MM.1S (cell line): ENCODE results near the gene HOXB5.

ENCODE experiments used
- DNase-seq: peaks from one replicate; pipeline ENCODE4 v3.0.0-alpha.2; 2015
- H2AFZ ChIP-seq: fragments of 300-600 bp; sonication (generic); 2 replicates; pipeline ENCODE4 v1.6.0; 2016; ENCODE audit warnings: antibody characterized with exemption, low read length
- H3F3A ChIP-seq: fragments of 300-600 bp; sonication (generic); 2 replicates; pipeline ENCODE4 v1.6.1; 2016; ENCODE audit warnings: mild to moderate bottlenecking, antibody characterized with exemption, low read length, moderate library complexity, mixed read lengths; ENCODE audit not compliant: insufficient read depth
- H3K27ac ChIP-seq: fragments of 300-600 bp; sonication (generic); 2 replicates; pipeline ENCODE4 v1.5.1; 2016; ENCODE audit warnings: mild to moderate bottlenecking, low read length
- H3K27me3 ChIP-seq: fragments of 300-600 bp; sonication (generic); replicated peaks from 2 replicates; pipeline ENCODE4 v1.6.0; 2016; ENCODE audit warnings: low read length; ENCODE audit not compliant: insufficient read depth
- H3K36me3 ChIP-seq: fragments of 300-600 bp; sonication (generic); replicated peaks from 2 replicates; pipeline ENCODE4 v1.6.1; 2016; ENCODE audit warnings: mild to moderate bottlenecking, low read length, mixed read lengths; ENCODE audit not compliant: insufficient read depth
- H3K4me1 ChIP-seq: fragments of 300-600 bp; sonication (generic); 2 replicates; pipeline ENCODE4 v1.6.1; 2016; ENCODE audit warnings: low read length, mixed read lengths
- H3K4me2 ChIP-seq: fragments of 300-600 bp; sonication (generic); 2 replicates; pipeline ENCODE4 v1.6.0; 2016; ENCODE audit warnings: low read depth, low read length
- H3K4me3 ChIP-seq: fragments of 300-600 bp; sonication (generic); 2 replicates; pipeline ENCODE4 v1.5.1; 2016; ENCODE audit warnings: low read length, mixed read lengths
- H3K79me2 ChIP-seq: fragments of 300-600 bp; sonication (generic); 2 replicates; pipeline ENCODE4 v1.6.1; 2016; ENCODE audit warnings: mixed run types, low read length, mixed read lengths
- H3K9ac ChIP-seq: fragments of 300-600 bp; sonication (generic); 2 replicates; pipeline ENCODE4 v1.6.1; 2016; ENCODE audit warnings: low read length, mixed read lengths
- H3K9me2 ChIP-seq: fragments of 300-600 bp; sonication (generic); replicated peaks from 2 replicates; pipeline ENCODE4 v1.6.1; 2016; ENCODE audit warnings: mild to moderate bottlenecking, low read length, mixed read lengths; ENCODE audit not compliant: insufficient read depth
- H3K9me3 ChIP-seq: fragments of 300-600 bp; sonication (generic); replicated peaks from 2 replicates; pipeline ENCODE4 v1.6.1; 2016; ENCODE audit warnings: mild to moderate bottlenecking, low read length, mixed read lengths; ENCODE audit not compliant: insufficient read depth
- H4K20me1 ChIP-seq: fragments of 300-600 bp; sonication (generic); 2 replicates; pipeline ENCODE4 v1.6.1; 2016; ENCODE audit warnings: mild to moderate bottlenecking, low read length, moderate library complexity, mixed read lengths; ENCODE audit not compliant: insufficient read depth
- EZH2 ChIP-seq: fragments of 300-600 bp; sonication (generic); optimal IDR thresholded peaks from 2 replicates; pipeline ENCODE3; 2017; ENCODE audit warnings: low read depth, mild to moderate bottlenecking, antibody characterized with exemption, low read length, mixed read lengths
- EZH2phosphoT487 ChIP-seq: fragments of 300-600 bp; sonication (generic); IDR thresholded peaks from 2 replicates; pipeline ENCODE4 v1.6.1; 2018; ENCODE audit warnings: antibody characterized with exemption, low read length
- TF ChIP-seq, protein P1 (sequence below): fragments of 300-600 bp; sonication (generic); IDR thresholded peaks from 2 replicates; pipeline ENCODE4 v1.5.1; 2016; ENCODE audit warnings: antibody characterized with exemption, low read length, mixed read lengths

Gene HOXB5

DNA sequence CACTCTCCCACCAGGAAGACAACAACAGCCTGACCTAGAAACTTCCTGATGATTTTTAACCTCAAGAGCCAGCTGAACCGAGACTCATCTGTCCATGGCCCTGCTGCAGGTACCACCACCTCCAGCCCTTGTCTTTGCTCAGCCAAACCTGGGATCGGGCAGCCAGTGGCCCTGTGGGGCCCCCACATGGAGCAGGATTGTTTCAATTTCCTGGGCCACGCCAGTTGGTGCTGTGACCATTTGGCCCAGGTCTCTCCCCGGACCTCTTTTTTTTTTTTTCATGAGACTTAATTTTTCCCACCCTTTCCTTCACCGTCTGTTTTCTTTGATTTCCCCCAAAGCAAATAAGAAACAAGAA is 40.4 kb downstream of the HOXB5 start:
- H3K27ac ChIP-seq = no peak overlapping the region

GRCh38 chr17:48552466-48553189 is 41.0 kb downstream of the HOXB5 start:
- Histone ChIP-seq H3K9me2 (no peaks in the 10 kb centered on the region), H4K20me1 (no peaks in the 10 kb centered on the region), H3K79me2 (no peaks in the 10 kb centered on the region), H3K4me1 (no peaks in the 10 kb centered on the region), H3K9ac (no peak overlapping the region), H3K27ac (no peak overlapping the region), H2AFZ (no peak overlapping the region), H3K9me3 (no peaks in the 10 kb centered on the region), H3K4me2 (no peak overlapping the region), H3F3A (no peaks in the 10 kb centered on the region), H3K4me3 (no peak overlapping the region), H3K27me3 (no peaks in the 10 kb centered on the region), H3K36me3 (no peaks in the 10 kb centered on the region)
- no peak for DNase-seq
- TF ChIP-seq, protein P1, sequence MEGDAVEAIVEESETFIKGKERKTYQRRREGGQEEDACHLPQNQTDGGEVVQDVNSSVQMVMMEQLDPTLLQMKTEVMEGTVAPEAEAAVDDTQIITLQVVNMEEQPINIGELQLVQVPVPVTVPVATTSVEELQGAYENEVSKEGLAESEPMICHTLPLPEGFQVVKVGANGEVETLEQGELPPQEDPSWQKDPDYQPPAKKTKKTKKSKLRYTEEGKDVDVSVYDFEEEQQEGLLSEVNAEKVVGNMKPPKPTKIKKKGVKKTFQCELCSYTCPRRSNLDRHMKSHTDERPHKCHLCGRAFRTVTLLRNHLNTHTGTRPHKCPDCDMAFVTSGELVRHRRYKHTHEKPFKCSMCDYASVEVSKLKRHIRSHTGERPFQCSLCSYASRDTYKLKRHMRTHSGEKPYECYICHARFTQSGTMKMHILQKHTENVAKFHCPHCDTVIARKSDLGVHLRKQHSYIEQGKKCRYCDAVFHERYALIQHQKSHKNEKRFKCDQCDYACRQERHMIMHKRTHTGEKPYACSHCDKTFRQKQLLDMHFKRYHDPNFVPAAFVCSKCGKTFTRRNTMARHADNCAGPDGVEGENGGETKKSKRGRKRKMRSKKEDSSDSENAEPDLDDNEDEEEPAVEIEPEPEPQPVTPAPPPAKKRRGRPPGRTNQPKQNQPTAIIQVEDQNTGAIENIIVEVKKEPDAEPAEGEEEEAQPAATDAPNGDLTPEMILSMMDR = no peak
- TF ChIP-seq EZH2phosphoT487 = no peak
- TF ChIP-seq EZH2 = no peak

More for the DNA sequence above, 40.4 kb downstream of the HOXB5 start:
- Histone ChIP-seq H3K9ac (no peak overlapping the region), H4K20me1 (no peaks in the 10 kb centered on the region), H3F3A (no peaks in the 10 kb centered on the region), H3K36me3 (no peaks in the 10 kb centered on the region), H2AFZ (no peak overlapping the region), H3K4me1 (no peaks in the 10 kb centered on the region), H3K4me3 (no peak overlapping the region), H3K4me2 (no peak overlapping the region), H3K9me3 (no peaks in the 10 kb centered on the region), H3K9me2 (no peaks in the 10 kb centered on the region), H3K79me2 (no peaks in the 10 kb centered on the region), H3K27me3 (no peaks in the 10 kb centered on the region)
- TF ChIP-seq EZH2phosphoT487 (no peak), EZH2 (no peak)
- TF ChIP-seq, protein P1 = no peak
- no peak for DNase-seq

- Histone ChIP-seq H3K4me2 (no peak overlapping the region), H3K9me3 (no peaks in the 10 kb centered on the region), H3K4me1 (no peaks in the 10 kb centered on the region), H3K27me3 (no peaks in the 10 kb centered on the region), H2AFZ (no peak overlapping the region), H3K4me3 (no peak overlapping the region), H4K20me1 (no peaks in the 10 kb centered on the region), H3F3A (no peaks in the 10 kb centered on the region), H3K9ac (no peak overlapping the region), H3K79me2 (no peaks in the 10 kb centered on the region), H3K27ac (no peak overlapping the region), H3K36me3 (no peaks in the 10 kb centered on the region), H3K9me2 (no peaks in the 10 kb centered on the region)
- DNase-seq = no peak
- TF ChIP-seq, protein P1 = no peak
Measured at GRCh38 chr17:48551596-48552465, 41.7 kb downstream of the HOXB5 start.
